B cell (primary cell): Measurements from ENCODE around the gene CLASP1.

Experiments
- CTCF ChIP-seq: fragments of 200-600 bp; IDR thresholded peaks from one replicate; pipeline ENCODE4 v1.8.0; 2022; ENCODE audit warnings: antibody characterized with exemption, mild to moderate bottlenecking
- EZH2 ChIP-seq: IDR thresholded peaks from 2 replicates; pipeline ENCODE4 v1.6.1; 2012; ENCODE audit warnings: borderline replicate concordance, low read depth, mild to moderate bottlenecking, moderate library complexity, low read length; ENCODE audit not compliant: insufficient read depth, poor library complexity, severe bottlenecking

- TF ChIP-seq CTCF (no peak), EZH2 (no peak)
These were observed 170.1 kb downstream of the CLASP1 start for GRCh38 chr2:121478996-121479745.
